H9 (cell line): Measurements from ENCODE around the gene NDUFAF2. TPM values are rescaled to one million over a fixed set of nuclear protein-coding genes. Genes with fewer than 3 reads are reported as not detected.

ENCODE experiments used
- DNase-seq: peaks from one replicate; pipeline ENCODE4 v3.0.0-alpha.2; 2017
- H2AFZ ChIP-seq: one replicate; pipeline ENCODE4 v1.6.1; 2013; ENCODE audit warnings: mild to moderate bottlenecking, low read length, control low read depth, moderate library complexity
- H2AK5ac ChIP-seq: 2 replicates; pipeline ENCODE4 v1.6.1; 2013; ENCODE audit warnings: low read length, control low read depth, mixed read lengths; ENCODE audit not compliant: insufficient read length
- H2BK120ac ChIP-seq: one replicate; pipeline ENCODE4 v1.6.1; 2013; ENCODE audit warnings: low read depth, mild to moderate bottlenecking, low read length, control low read depth, inconsistent platforms; ENCODE audit not compliant: poor library complexity, severe bottlenecking
- H2BK12ac ChIP-seq: 2 replicates; pipeline ENCODE4 v1.6.1; 2013; ENCODE audit warnings: low read length, control low read depth, mixed read lengths, low read depth; ENCODE audit not compliant: insufficient read length
- H2BK15ac ChIP-seq: 2 replicates; pipeline ENCODE4 v1.6.1; 2013; ENCODE audit warnings: low read depth, low read length, control low read depth
- H2BK20ac ChIP-seq: one replicate; pipeline ENCODE4 v1.6.1; 2013; ENCODE audit warnings: low read depth, mild to moderate bottlenecking, low read length, control low read depth, inconsistent platforms; ENCODE audit not compliant: poor library complexity, severe bottlenecking
- H2BK5ac ChIP-seq: 2 replicates; pipeline ENCODE4 v1.6.1; 2013; ENCODE audit warnings: low read length, control low read depth, mixed read lengths; ENCODE audit not compliant: insufficient read length
- H3K14ac ChIP-seq: 2 replicates; pipeline ENCODE4 v1.6.1; 2013; ENCODE audit warnings: low read length, control low read depth; ENCODE audit not compliant: insufficient read depth
- H3K18ac ChIP-seq: 2 replicates; pipeline ENCODE4 v1.6.1; 2013; ENCODE audit warnings: low read depth, mild to moderate bottlenecking, mixed read lengths, low read length, control low read depth; ENCODE audit not compliant: insufficient read length
- H3K23ac ChIP-seq: 2 replicates; pipeline ENCODE4 v1.6.1; 2013; ENCODE audit warnings: low read length, control low read depth, mixed read lengths, low read depth; ENCODE audit not compliant: insufficient read length
- H3K23me2 ChIP-seq: 2 replicates; pipeline ENCODE4 v1.6.1; 2013; ENCODE audit warnings: low read depth, mild to moderate bottlenecking, mixed read lengths, low read length, control low read depth; ENCODE audit not compliant: insufficient read length, poor library complexity, severe bottlenecking
- H3K27ac ChIP-seq: 2 replicates; pipeline ENCODE4 v1.5.1; 2013; ENCODE audit warnings: low read length, control low read depth, mixed read lengths, low read depth; ENCODE audit not compliant: insufficient read length
- H3K27me3 ChIP-seq: 2 replicates; pipeline ENCODE4 v1.6.1; 2013; ENCODE audit warnings: low read length, control low read depth, inconsistent platforms; ENCODE audit not compliant: insufficient read depth
- H3K4ac ChIP-seq: 2 replicates; pipeline ENCODE4 v1.6.1; 2013; ENCODE audit warnings: low read depth, mild to moderate bottlenecking, control low read depth, inconsistent platforms, low read length, moderate library complexity
- H3K4me1 ChIP-seq: 2 replicates; pipeline ENCODE4 v1.6.1; 2013; ENCODE audit warnings: low read length, control low read depth, inconsistent platforms; ENCODE audit not compliant: insufficient read depth
- H3K4me2 ChIP-seq: 2 replicates; pipeline ENCODE4 v1.6.1; 2013; ENCODE audit warnings: low read length, control low read depth, mixed read lengths; ENCODE audit not compliant: insufficient read length, insufficient read depth
- H3K56ac ChIP-seq: 2 replicates; pipeline ENCODE4 v1.6.1; 2013; ENCODE audit warnings: low read depth, mild to moderate bottlenecking, mixed read lengths, low read length, control low read depth; ENCODE audit not compliant: insufficient read length
- H3K79me1 ChIP-seq: 2 replicates; pipeline ENCODE4 v1.6.1; 2013; ENCODE audit warnings: low read depth, mild to moderate bottlenecking, moderate library complexity, low read length, control low read depth, inconsistent platforms; ENCODE audit not compliant: insufficient read depth, poor library complexity, severe bottlenecking
- H3K79me2 ChIP-seq: 2 replicates; pipeline ENCODE4 v1.6.1; 2013; ENCODE audit warnings: low read length, control low read depth, inconsistent platforms; ENCODE audit not compliant: insufficient read depth
- H3K9ac ChIP-seq: 2 replicates; pipeline ENCODE4 v1.6.1; 2013; ENCODE audit warnings: low read length, control low read depth, mixed read lengths; ENCODE audit not compliant: insufficient read length; ENCODE audit errors: extremely low read depth
- H3K9me3 ChIP-seq: one replicate; pipeline ENCODE4 v1.6.1; 2013; ENCODE audit warnings: low read depth, low read length, inconsistent platforms; ENCODE audit not compliant: control insufficient read depth
- H3T11ph ChIP-seq: one replicate; pipeline ENCODE4 v1.6.1; 2013; ENCODE audit warnings: mild to moderate bottlenecking, low read length, control low read depth, inconsistent platforms
- H4K20me1 ChIP-seq: one replicate; pipeline ENCODE4 v1.6.1; 2013; ENCODE audit not compliant: control insufficient read depth, insufficient read length, insufficient read depth
- H4K5ac ChIP-seq: 2 replicates; pipeline ENCODE4 v1.6.1; 2013; ENCODE audit warnings: low read depth, mild to moderate bottlenecking, mixed read lengths, low read length, control low read depth; ENCODE audit not compliant: insufficient read length
- H4K8ac ChIP-seq: replicated peaks from 2 replicates; pipeline ENCODE4 v1.6.1; 2013; ENCODE audit warnings: low read length, control low read depth, mixed read lengths, low read depth; ENCODE audit not compliant: insufficient read length
- H4K91ac ChIP-seq: 2 replicates; pipeline ENCODE4 v1.6.1; 2013; ENCODE audit warnings: low read depth, mild to moderate bottlenecking, moderate library complexity, mixed read lengths, low read length, control low read depth; ENCODE audit not compliant: insufficient read length
- H3K27ac Mint-ChIP-seq, 3 experiments: 2 replicates in 2 of 3; 3 replicates in 1 of 3; pipeline ENCODE4 v1.8.0; 2020 to 2021; ENCODE audit warnings: mixed read lengths in 3 of 3, mild to moderate bottlenecking in 1 of 3, moderate library complexity in 1 of 3
- H3K27me3 Mint-ChIP-seq: 2 replicates; pipeline ENCODE4 v1.8.0; 2021; ENCODE audit warnings: low read depth, mild to moderate bottlenecking, moderate library complexity, mixed read lengths
- H3K36me3 Mint-ChIP-seq, 3 experiments: 2 replicates in 2 of 3; 3 replicates in 1 of 3; pipeline ENCODE4 v1.8.0; 2020 to 2021; ENCODE audit warnings: low read depth in 3 of 3, mixed read lengths in 3 of 3; ENCODE audit not compliant: insufficient read depth in 1 of 3
- H3K4me1 Mint-ChIP-seq, 2 experiments: 2 replicates each; pipeline ENCODE4 v1.8.0; 2020; ENCODE audit warnings: mixed read lengths in 2 of 2
- H3K4me3 Mint-ChIP-seq, 2 experiments: 2 replicates in 1 of 2; 3 replicates in 1 of 2; pipeline ENCODE4 v1.8.0; 2020 to 2021; ENCODE audit warnings: mild to moderate bottlenecking in 2 of 2, mixed read lengths in 2 of 2, moderate library complexity in 1 of 2
- H3K9me3 Mint-ChIP-seq, 2 experiments: 2 replicates in 1 of 2; 3 replicates in 1 of 2; pipeline ENCODE4 v1.8.0; 2020; ENCODE audit warnings: mild to moderate bottlenecking in 2 of 2, mixed read lengths in 2 of 2, moderate library complexity in 1 of 2
- CTCF ChIP-seq: fragments of 200-600 bp; sonication (generic); conservative IDR thresholded peaks from 3 replicates; pipeline ENCODE4 v1.8.0; 2021; ENCODE audit warnings: antibody characterized with exemption, mild to moderate bottlenecking
- WGBS: extraction: QIAGEN DNeasy Blood & Tissue Kit; methylation state at CpG from one replicate; pipeline ENCODE4 v1.1.7; 2013; ENCODE audit warnings: missing lambda C conversion rate, low lambda C conversion rate, mixed read lengths; ENCODE audit not compliant: insufficient read length; ENCODE audit errors: extremely low coverage; 5-methylcytosine and 5-hydroxymethylcytosine counted together
- total RNA-seq: library from RNA; stranded (reverse); gene quantifications from 2 replicates; pipeline ENCODE4 v1.2.1, GENCODE V29; 2021

Gene NDUFAF2
- total RNA-seq, 1 experiment from 2014 or later = 31.4 TPM

GRCh38 chr5:61120534-61120933, 175.5 kb downstream of the NDUFAF2 start:
- H2BK5ac ChIP-seq = no peak overlapping the region

More at GRCh38 chr5:61120534-61120933, 175.5 kb downstream of the NDUFAF2 start:
- Mint-ChIP-seq H3K4me1 (no peaks in the 10 kb centered on the region), H3K27me3 (no peaks in the 10 kb centered on the region), H3K27ac (no peak overlapping the region), H3K4me3 (no peak overlapping the region), H3K9me3 (no peaks in the 10 kb centered on the region), H3K36me3 (no peaks in the 10 kb centered on the region)
- H3T11ph ChIP-seq = no peak overlapping the region
- no peak overlapping the region for H3K4ac ChIP-seq
- no peaks in the 10 kb centered on the region for H3K4me1 ChIP-seq
- H3K14ac ChIP-seq = no peak overlapping the region
- no peak overlapping the region for H2BK12ac ChIP-seq
- no peak overlapping the region for H3K56ac ChIP-seq
- H2BK120ac ChIP-seq = no peak overlapping the region
- no peak overlapping the region for H4K8ac ChIP-seq
- H2BK20ac ChIP-seq = no peak overlapping the region
- no peak overlapping the region for H3K27ac ChIP-seq
- H2AFZ ChIP-seq = no peak overlapping the region
- H2AK5ac ChIP-seq = no peak overlapping the region
- no peak overlapping the region for H3K18ac ChIP-seq
- no peaks in the 10 kb centered on the region for H3K79me1 ChIP-seq
- TF ChIP-seq CTCF = no peak
- H3K23me2 ChIP-seq = no peaks in the 10 kb centered on the region
- no CpG with 5 or more reads among the region's 1 CpG for WGBS
- H2BK15ac ChIP-seq = no peak overlapping the region
- H4K91ac ChIP-seq = no peak overlapping the region
- H3K79me2 ChIP-seq = no peaks in the 10 kb centered on the region
- H3K27me3 ChIP-seq = no peaks in the 10 kb centered on the region
- no peaks in the 10 kb centered on the region for H4K20me1 ChIP-seq
- no peak overlapping the region for H3K4me2 ChIP-seq
- DNase-seq = no peak
- no peak overlapping the region for H3K23ac ChIP-seq
- H3K9me3 ChIP-seq = no peaks in the 10 kb centered on the region
- H4K5ac ChIP-seq = no peak overlapping the region
- no peak overlapping the region for H3K9ac ChIP-seq
